Activated T-cell treated with anti-CD3 and anti-CD28 coated beads, Interleukin-2, amount 50 U/mL, for 4 hours (primary cell): Measurements from ENCODE around the gene RALA. TPM values are rescaled to one million over a fixed set of nuclear protein-coding genes. Genes with fewer than 3 reads are reported as not detected.
"Not testable (repeated sequence)": the region's sequence is repeated elsewhere in the genome, so short reads cannot be mapped to it uniquely, and the experiment has no call there.

Experiments used
- ATAC-seq, 2 donors: fragments of 200-7000 bp; cut with Tn5 transposase; one replicate each; pipeline ENCODE4 v1.10.0; 2021
- DNase-seq: peaks from one replicate; pipeline ENCODE4 v3.0.0-alpha.2; 2020
- H3K27me3 Mint-ChIP-seq: one replicate; pipeline ENCODE4 v1.8.0; 2021; ENCODE audit warnings: low read depth, mixed read lengths
- H3K36me3 Mint-ChIP-seq: one replicate; pipeline ENCODE4 v1.8.0; 2022; ENCODE audit warnings: mixed read lengths; ENCODE audit not compliant: insufficient read depth
- H3K4me1 Mint-ChIP-seq: one replicate; pipeline ENCODE4 v1.8.0; 2021; ENCODE audit warnings: low read depth, mixed read lengths
- H3K4me3 Mint-ChIP-seq: one replicate; pipeline ENCODE4 v1.8.0; 2021; ENCODE audit warnings: mild to moderate bottlenecking, moderate library complexity, mixed read lengths
- H3K9me3 Mint-ChIP-seq: one replicate; pipeline ENCODE4 v1.8.0; 2021; ENCODE audit warnings: mixed read lengths
- total RNA-seq, 3 donors: library from RNA; stranded (reverse); gene quantifications; one replicate each; pipeline ENCODE4 v1.2.1, GENCODE V29; 2021

RALA gene
- total RNA-seq, 3 donors from 2014 or later, result 28.5 to 31.3 (median 30.1) TPM

DNA sequence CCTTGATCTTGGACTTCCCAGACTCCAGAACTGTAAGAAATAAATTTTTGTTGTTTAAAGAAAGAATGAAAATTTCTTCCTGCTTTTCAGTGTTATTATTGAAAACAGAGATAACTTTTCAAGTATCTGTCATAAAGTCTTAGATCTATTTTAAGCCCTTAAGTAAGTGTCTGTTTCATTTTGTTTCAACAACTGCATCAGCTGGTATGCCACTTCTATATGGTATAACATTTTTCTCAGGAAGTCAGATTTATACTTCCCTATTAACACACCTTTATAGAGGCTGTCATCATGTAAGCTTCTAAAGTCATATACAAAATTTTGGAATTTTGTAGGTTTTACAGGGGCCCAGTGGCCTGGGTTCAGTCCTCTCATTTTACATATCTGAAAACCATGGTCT is 24.4 kb downstream of the RALA start:
- Mint-ChIP-seq H3K4me1 (peaks cover 50% of the 10 kb centered on the region), H3K9me3 (no peaks in the 10 kb centered on the region), H3K4me3 (no peak overlapping the region)

DNA sequence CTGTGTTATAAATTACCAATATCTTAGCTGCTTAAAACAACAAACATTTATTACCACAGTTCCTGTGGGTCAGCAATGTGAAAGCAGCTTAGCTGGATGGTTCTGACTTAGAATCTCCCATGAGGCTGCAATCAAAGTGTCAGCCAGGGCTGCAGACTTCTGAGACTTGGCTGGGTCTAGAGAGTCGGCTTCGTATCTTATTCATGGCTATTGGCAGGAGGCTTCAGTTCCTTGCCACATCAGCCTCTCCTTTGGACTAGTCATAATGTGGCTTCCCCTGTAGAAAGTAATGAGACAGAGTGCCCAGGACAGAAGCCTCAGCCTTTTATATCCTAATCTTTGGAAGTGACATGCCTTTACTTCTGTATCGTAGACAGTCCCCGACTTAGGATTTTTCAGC is 27.3 kb downstream of the RALA start:
- H3K27me3 Mint-ChIP-seq, result no peaks in the 10 kb centered on the region
- no peak overlapping the region for H3K4me3 Mint-ChIP-seq

More for the DNA sequence above, 24.4 kb downstream of the RALA start:
- Mint-ChIP-seq H3K27me3 (no peaks in the 10 kb centered on the region), H3K36me3 (peaks cover 24% of the 10 kb centered on the region)
- no peak for ATAC-seq
- DNase-seq, result no peak

DNA sequence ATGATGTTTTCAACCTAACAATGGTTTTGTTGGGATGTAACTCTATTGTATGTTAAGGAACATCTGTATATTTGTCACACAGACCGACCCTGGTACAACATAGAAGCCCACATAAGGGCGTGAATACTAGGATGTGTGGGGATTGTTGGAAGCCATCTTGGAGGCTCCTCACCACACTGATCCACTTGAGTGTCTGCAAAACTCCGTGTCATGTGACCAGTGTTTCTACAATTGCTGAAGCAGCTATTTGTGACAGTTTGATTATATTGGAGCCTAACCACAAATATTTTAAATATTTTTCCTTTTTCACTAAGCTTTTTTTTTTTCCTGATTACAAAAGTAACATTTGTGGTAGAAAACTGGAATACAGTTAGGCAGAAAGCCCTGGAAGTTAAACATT is 27.9 kb downstream of the RALA start:
- Mint-ChIP-seq H3K4me1 (peaks cover 33% of the 10 kb centered on the region), H3K27me3 (no peaks in the 10 kb centered on the region), H3K4me3 (no peak overlapping the region), H3K9me3 (peaks cover 4% of the 10 kb centered on the region), H3K36me3 (peaks cover 25% of the 10 kb centered on the region)
- DNase-seq (no peak), ATAC-seq (no peak)

More for the DNA sequence above, 27.3 kb downstream of the RALA start:
- ATAC-seq (no peak), DNase-seq (no peak)
- Mint-ChIP-seq H3K36me3 (peaks cover 25% of the 10 kb centered on the region), H3K9me3 (peaks cover 4% of the 10 kb centered on the region), H3K4me1 (peaks cover 32% of the 10 kb centered on the region)

GRCh38 chr7:39656415-39656814 is 33.0 kb downstream of the RALA start:
- H3K4me3 Mint-ChIP-seq, result no peak overlapping the region
- H3K27me3 Mint-ChIP-seq, result no peaks in the 10 kb centered on the region
- ATAC-seq (no peak), DNase-seq (no peak)
- H3K4me1 Mint-ChIP-seq, result peaks cover 18% of the 10 kb centered on the region
- H3K36me3 Mint-ChIP-seq, result peaks cover 22% of the 10 kb centered on the region
- peaks cover 4% of the 10 kb centered on the region for H3K9me3 Mint-ChIP-seq

DNA sequence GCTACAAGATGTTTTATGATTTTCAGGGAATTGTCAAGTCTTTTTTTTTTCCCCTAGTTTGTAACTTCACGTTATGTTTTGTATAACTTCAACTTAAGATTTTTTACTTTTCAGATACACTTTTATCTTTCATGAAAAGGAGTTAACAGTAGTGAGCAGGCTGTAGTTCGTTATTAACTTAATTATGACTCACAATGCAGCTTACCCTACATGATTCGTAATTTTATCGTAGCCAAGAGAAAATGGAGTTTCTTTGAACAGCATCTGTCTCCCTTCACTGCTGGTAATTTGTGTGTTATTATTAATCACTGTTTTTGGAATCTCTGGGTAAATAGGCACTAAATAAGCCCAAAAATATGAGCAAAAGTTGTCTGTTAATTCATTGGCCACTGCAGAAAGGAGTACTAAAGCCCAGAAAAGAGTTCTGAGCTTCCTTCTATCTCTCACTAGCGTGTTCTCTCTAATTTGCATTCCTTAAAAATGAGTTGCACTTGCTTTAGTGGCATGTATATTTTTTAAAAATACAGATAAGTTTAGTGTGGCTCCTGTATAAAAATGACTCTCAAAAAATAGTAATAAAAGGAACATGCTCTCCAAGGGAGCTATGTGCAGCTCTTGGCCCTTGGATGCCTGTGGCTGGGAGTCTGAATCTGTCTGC is 36.1 kb downstream of the RALA start:
- Mint-ChIP-seq H3K9me3 (peaks cover 11% of the 10 kb centered on the region), H3K27me3 (no peaks in the 10 kb centered on the region), H3K36me3 (peaks cover 40% of the 10 kb centered on the region), H3K4me3 (no peak overlapping the region), H3K4me1 (peaks cover 26% of the 10 kb centered on the region)
- no peak for DNase-seq
- no peak for ATAC-seq

DNA sequence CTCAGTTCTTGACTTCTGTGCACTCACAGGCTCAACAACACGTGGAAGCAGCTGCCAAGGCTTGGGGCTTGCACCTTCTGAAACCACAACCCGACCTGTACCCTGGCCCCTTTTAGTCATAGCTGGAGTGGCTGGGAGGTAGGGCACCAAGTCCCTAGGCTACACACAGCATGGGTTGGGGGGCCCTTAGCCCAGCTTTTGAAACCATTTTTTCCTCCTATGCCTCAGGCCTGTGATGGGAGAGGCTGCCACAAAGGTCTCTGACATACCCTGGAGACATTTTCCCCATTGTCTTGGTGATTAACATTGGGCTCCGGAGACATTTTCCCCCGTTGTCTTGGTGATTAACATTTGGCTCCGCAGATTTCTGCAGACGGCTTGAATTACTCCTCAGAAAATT is 38.6 kb downstream of the RALA start:
- H3K36me3 Mint-ChIP-seq, result peaks cover 44% of the 10 kb centered on the region
- ATAC-seq, result no peak
- H3K4me1 Mint-ChIP-seq, result peaks cover 24% of the 10 kb centered on the region
- H3K27me3 Mint-ChIP-seq, result no peaks in the 10 kb centered on the region
- no peak overlapping the region for H3K4me3 Mint-ChIP-seq
- peaks cover 7% of the 10 kb centered on the region for H3K9me3 Mint-ChIP-seq
- DNase-seq, result no peak

DNA sequence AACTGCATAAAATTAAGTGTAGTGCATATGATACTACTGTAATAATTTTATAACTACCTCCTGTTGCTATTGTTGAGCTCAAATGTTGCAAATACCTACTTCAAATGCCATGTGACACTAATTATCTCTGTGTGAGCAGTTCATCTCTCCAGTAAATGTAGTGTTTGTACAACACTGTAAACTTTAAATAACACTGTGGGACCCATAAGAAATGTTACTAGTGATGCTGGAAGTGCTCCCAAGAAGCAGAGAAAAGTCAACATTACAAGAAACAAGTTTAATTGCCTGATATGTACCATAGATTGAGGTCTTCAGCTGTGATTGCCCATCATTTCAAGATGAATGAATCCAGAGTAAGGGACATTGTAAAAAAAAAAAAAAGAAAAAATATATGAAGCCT is 39.9 kb downstream of the RALA start:
- Mint-ChIP-seq H3K4me3 (no peak overlapping the region), H3K4me1 (peaks cover 26% of the 10 kb centered on the region), H3K27me3 (no peaks in the 10 kb centered on the region), H3K9me3 (peaks cover 7% of the 10 kb centered on the region), H3K36me3 (peaks cover 44% of the 10 kb centered on the region)
- DNase-seq (no peak), ATAC-seq (no peak)

DNA sequence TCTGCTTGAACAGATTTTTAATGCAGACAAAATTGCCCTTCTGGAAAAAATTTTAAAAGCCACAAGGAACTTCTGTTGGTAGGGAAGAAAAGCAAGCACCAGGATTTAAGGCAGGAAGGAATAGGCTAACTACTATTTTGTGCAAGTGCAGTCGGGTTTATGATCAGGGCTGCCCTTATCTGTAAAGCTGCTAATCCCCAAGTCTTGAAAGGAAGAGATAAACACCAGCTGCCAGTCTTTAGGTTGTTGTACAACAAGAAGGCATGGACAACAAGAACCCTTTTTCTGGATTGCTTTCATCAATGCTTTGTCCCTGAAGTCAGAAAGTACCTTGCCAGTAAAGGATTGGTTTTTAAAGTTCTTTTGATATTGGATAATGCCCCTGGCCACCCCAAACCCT is 40.7 kb downstream of the RALA start:
- ATAC-seq (no peak), DNase-seq (no peak)
- Mint-ChIP-seq H3K27me3 (no peaks in the 10 kb centered on the region), H3K4me3 (no peak overlapping the region), H3K36me3 (peaks cover 44% of the 10 kb centered on the region), H3K9me3 (peaks cover 7% of the 10 kb centered on the region), H3K4me1 (peaks cover 30% of the 10 kb centered on the region)

DNA sequence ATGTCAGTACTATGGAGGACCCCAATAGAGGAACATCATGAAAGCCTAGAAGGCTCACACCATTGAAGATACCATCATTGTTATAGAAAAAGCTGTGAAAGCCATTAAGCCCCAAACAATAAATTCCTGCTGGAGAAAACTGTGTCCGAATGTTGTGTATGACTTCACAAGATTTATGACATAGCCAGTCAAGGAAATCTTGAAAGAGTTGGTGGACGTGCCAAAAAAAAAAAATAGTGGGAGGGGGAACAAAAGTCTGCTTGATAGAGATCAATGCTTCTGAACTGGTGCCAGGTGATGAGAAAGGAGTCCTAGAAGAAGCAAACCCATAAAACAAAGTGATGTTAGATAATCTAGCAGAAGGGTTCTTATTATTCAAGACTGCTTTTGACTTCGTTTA is 41.2 kb downstream of the RALA start:
- Mint-ChIP-seq H3K36me3 (peaks cover 42% of the 10 kb centered on the region), H3K9me3 (peaks cover 7% of the 10 kb centered on the region), H3K27me3 (no peaks in the 10 kb centered on the region), H3K4me1 (peaks cover 32% of the 10 kb centered on the region), H3K4me3 (no peak overlapping the region)
- no peak for ATAC-seq
- no peak for DNase-seq

GRCh38 chr7:39666562-39666961 is 43.2 kb downstream of the RALA start:
- Mint-ChIP-seq H3K36me3 (peaks cover 33% of the 10 kb centered on the region), H3K4me1 (peaks cover 34% of the 10 kb centered on the region), H3K27me3 (no peaks in the 10 kb centered on the region), H3K9me3 (peaks cover 7% of the 10 kb centered on the region), H3K4me3 (no peak overlapping the region)
- DNase-seq (no peak), ATAC-seq (no peak)

GRCh38 chr7:39667341-39667923 is 44.1 kb downstream of the RALA start:
- peaks cover 29% of the 10 kb centered on the region for H3K4me1 Mint-ChIP-seq
- peaks cover 26% of the 10 kb centered on the region for H3K36me3 Mint-ChIP-seq

DNA sequence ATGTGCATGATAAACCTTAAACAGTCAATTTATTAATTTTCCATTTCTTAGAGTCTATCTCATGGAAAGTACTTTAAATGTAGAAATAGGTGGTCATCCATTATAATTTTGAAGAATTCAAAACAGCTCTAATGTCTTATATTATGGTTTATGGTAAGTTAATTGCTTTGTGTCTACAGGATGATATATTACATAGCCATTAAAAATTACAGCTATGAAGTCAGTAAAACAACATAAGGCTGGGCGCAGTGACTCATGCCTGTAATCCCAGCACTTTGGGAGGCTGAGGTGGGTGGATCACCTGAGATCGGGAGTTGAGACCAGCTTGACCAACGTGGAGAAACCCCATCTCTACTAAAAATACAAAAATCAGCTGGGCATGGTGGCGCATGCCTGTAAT is 44.9 kb downstream of the RALA start:
- H3K4me3 Mint-ChIP-seq, H3K9me3 Mint-ChIP-seq, H3K27me3 Mint-ChIP-seq, ATAC-seq, DNase-seq: not testable (repeated sequence)
- H3K36me3 Mint-ChIP-seq, result peaks cover 19% of the 10 kb centered on the region
- H3K4me1 Mint-ChIP-seq, result peaks cover 31% of the 10 kb centered on the region

More at GRCh38 chr7:39667341-39667923, 44.1 kb downstream of the RALA start:
- no peak for ATAC-seq
- DNase-seq, result no peak
- Mint-ChIP-seq H3K4me3 (no peak overlapping the region), H3K9me3 (peaks cover 4% of the 10 kb centered on the region), H3K27me3 (no peaks in the 10 kb centered on the region)

DNA sequence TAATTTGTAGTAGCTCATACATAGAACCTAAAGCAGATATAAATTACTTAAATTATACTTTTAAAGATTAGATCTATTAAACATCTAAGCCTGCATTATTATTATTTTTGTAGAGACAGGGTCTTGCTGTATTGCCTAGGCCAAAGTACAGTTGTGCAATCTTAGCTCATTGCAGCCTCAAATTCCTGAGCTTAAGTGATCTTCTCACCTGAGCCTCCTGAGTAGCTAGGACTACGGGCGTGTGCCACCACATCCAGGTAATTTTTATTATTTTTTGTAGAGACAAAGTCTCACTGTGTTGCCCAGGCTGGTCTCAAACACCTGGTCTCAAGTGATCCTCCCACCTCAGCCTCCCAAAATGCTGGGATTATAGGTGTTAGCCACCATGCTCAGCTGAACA is 46.7 kb downstream of the RALA start:
- DNase-seq, result no peak
- Mint-ChIP-seq H3K36me3 (peaks cover 9% of the 10 kb centered on the region), H3K4me1 (peaks cover 23% of the 10 kb centered on the region), H3K27me3 (no peaks in the 10 kb centered on the region), H3K4me3 (no peak overlapping the region), H3K9me3 (no peaks in the 10 kb centered on the region)
- ATAC-seq, result no peak

DNA sequence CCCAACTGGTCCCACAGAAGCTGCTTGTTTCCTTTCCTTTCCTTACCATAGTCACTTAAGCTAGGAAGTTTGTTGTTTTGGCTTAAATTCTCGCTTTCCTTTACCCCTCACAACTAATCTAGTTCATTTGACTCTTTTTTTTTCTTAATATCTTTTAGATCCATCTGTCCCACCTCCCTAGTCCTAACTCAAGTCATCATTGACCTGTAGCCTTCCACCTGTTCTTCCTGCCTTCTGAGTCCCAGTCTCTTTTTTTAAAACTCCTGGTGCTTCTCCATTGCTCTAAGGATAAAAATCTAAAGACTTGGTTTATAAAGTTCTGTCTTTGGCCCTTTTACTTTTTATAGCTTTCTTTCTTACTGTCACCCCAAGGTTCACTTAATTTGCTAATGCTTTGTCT is 47.6 kb downstream of the RALA start:
- Mint-ChIP-seq H3K27me3 (no peaks in the 10 kb centered on the region), H3K4me1 (peaks cover 25% of the 10 kb centered on the region), H3K9me3 (no peaks in the 10 kb centered on the region), H3K4me3 (no peak overlapping the region), H3K36me3 (peaks cover 13% of the 10 kb centered on the region)
- ATAC-seq (no peak), DNase-seq (no peak)

GRCh38 chr7:39672176-39672575 is 48.8 kb downstream of the RALA start:
- Mint-ChIP-seq H3K9me3 (no peaks in the 10 kb centered on the region), H3K4me3 (no peak overlapping the region), H3K4me1 (peaks cover 22% of the 10 kb centered on the region), H3K36me3 (peaks cover 16% of the 10 kb centered on the region), H3K27me3 (no peaks in the 10 kb centered on the region)
- no peak for DNase-seq
- ATAC-seq, result no peak
